MM.1S (cell line): Measurements from ENCODE around the gene CHERP.

ENCODE experiments used
- EZH2phosphoT487 ChIP-seq: fragments of 300-600 bp; sonication (generic); IDR thresholded peaks from 2 replicates; pipeline ENCODE4 v1.6.1; 2018; ENCODE audit warnings: antibody characterized with exemption, low read length
- TF ChIP-seq, protein P1 (sequence below): fragments of 300-600 bp; sonication (generic); IDR thresholded peaks from 2 replicates; pipeline ENCODE4 v1.5.1; 2016; ENCODE audit warnings: antibody characterized with exemption, low read length, mixed read lengths

GRCh38 chr19:16584248-16585093, 42.2 kb upstream of the CHERP start:
- TF ChIP-seq, protein P1, sequence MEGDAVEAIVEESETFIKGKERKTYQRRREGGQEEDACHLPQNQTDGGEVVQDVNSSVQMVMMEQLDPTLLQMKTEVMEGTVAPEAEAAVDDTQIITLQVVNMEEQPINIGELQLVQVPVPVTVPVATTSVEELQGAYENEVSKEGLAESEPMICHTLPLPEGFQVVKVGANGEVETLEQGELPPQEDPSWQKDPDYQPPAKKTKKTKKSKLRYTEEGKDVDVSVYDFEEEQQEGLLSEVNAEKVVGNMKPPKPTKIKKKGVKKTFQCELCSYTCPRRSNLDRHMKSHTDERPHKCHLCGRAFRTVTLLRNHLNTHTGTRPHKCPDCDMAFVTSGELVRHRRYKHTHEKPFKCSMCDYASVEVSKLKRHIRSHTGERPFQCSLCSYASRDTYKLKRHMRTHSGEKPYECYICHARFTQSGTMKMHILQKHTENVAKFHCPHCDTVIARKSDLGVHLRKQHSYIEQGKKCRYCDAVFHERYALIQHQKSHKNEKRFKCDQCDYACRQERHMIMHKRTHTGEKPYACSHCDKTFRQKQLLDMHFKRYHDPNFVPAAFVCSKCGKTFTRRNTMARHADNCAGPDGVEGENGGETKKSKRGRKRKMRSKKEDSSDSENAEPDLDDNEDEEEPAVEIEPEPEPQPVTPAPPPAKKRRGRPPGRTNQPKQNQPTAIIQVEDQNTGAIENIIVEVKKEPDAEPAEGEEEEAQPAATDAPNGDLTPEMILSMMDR: no peak
- no peak for TF ChIP-seq EZH2phosphoT487
